Stimulated activated CD8-positive, alpha-beta memory T cell treated with anti-CD3 and anti-CD28 coated beads, Interleukin-7, amount 100 ng/mL, for 4 hours (primary cell): ENCODE results near the gene DBNDD2.

ENCODE experiments used
- DNase-seq, 2 donors: peaks; one replicate each; pipeline ENCODE4 v3.0.0-alpha.2; 2020; ENCODE audit warnings: low read depth in 2 of 2

DBNDD2 gene

DNA sequence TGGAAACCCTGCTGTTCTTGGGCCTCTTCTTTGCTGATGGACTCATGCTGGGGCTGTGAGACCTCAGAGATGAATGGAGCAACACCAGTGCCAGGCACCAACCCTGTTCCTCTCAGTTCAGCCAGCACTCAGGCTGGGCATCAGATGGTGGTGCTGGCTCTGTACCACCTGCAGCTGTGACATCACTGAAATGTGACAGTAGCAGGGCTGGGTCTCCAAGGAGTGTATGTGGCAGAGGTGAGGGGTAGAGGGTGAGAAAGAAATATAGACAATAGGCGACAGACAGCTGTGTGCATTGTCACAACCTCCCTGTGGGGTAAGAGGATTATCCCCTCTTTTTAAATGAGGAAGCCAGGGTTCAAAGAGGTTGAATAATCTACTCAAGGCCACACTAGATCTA lies 29.9 kb upstream of the DBNDD2 start, which contains the start of gene TP53TG5:
Gene TP53TG5 (minus strand): TSS at position 135 of the 400 bp plus-strand sequence. CDS start 89 bp downstream, at position 46.
- DNase-seq = no peak

DNA sequence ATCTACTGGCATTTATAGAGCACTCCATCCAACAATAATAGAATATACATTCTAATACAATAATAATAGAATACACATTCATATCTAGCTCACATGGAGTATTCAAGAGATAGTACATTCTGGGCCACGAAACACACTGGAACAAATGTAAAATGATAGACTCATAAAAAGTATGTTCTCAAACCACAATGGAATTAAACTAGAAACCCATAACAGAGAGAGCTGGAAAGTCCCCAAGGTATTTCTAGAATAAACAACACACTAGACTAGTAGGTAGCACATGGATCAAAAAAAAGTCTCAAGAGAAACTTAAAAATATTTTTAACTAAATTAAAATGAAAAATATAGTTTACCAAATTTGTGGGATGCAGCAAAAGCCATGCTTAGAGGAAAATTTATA lies 20.8 kb upstream of the DBNDD2 start:
- DNase-seq = no peak

DNA sequence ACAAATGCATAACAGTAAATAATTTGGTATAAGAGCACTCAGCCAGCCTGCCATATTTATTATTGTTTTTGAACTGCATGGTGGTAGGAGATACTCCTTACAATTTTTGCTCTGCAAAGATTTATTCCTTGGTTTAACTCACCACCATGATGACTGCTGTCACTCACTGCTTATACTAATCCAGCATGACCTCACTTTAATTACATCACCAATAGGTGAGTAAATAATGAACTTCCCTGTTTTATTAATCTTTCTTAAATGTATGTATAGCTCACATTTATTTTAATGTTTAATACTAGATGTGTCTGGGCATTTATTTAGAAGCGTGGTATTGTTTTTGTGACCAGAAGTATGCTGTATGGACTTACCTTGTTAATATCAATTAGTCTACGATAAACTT lies 17.2 kb upstream of the DBNDD2 start:
- no peak for DNase-seq

DNA sequence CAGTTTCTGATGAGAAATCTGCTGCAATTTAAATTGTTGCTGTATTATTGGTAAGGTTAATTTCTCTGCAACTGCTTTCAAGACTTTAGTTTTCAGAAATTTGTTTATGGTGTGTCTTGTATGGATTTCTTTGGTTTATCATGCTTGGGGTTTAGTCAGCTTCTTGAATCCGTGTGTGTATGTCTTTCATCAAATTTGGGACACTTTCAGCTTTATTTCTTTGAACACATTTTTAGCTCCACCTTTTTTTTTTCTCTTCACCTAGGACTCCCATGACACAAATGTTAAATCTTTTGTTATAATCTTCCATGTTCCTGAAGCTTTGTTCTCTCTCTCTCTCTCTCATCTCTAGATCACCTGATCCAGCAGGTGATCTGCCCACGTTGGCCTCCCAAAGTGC lies 16.5 kb upstream of the DBNDD2 start:
- DNase-seq = no peak

DNA sequence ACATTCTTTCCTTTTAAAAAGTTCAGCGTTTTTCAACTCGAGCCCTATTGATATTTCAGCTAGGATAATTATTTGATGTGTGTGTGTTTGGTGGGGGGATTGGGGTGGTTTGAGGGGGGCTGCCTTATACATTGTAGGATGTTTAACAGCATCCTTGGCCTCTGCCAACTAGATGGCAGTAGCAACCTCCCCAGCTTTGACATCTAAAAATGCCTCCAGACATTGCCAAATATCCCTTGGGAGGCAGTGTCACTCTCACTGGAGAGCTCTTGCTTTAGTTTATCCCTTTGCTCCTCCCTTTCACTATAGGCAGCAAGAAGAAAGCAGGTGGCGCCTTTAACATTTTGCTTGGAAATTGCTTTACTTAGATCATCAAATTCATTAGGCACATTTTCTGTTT lies 15.4 kb upstream of the DBNDD2 start:
- no peak for DNase-seq

DNA sequence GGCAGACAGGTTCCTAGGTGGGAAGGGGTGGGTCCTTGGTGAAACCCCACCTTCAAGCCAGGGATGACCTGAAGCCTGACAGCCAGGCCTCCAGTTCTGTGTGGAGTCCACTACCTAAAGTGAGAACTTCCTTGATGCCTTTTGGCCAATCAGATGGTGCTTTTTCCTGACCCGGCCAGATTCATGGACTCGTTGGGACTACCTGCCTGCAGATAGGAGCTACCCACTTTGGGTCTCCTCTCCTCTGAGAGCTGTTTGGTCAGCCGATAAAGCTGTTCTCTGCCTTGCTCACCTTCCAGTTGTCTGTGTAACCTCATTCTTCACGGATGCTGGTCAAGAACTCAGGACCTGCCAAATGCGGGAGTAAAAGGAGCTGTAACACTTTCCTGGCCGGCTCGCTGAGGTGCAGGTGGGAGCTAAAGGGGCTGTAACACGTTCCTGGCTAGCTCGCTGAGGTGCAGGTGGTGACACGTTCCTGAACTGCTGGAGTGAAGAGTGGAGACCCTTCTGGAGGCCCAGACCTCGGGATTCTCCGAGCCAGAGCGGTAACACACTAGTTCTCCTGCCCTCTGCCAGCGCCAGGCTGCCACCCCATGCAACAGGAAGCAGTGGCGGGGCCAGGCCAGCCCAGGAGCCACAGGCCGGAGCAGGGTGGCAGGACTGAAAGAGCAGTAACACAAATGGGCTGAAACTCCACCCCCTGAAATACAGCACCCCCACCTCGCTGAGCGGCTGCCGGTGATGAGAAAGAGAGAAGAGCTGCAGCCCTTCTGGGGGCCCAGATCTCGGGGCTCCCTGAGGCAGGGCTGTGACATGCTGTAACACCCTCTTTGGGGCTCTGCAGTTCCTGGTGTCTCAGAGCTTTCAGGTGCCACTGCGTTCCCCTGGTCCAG lies 13.6 kb upstream of the DBNDD2 start:
- no peak for DNase-seq

DNA sequence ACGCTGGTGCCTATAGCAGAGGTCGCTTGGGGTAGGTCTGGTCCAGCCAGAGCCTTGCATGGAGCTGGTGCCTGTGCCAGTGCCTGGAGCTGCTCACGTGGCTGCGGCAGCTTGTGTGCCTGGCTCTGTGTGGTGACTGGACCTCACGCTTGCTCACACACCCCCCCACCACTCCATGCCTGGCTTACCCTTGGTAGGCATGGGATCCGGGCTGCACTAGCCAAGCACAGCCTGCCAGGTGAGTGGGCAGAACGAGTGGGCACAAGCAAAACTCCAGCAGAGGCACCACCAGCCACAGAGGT lies 13.0 kb upstream of the DBNDD2 start:
- no peak for DNase-seq

DNA sequence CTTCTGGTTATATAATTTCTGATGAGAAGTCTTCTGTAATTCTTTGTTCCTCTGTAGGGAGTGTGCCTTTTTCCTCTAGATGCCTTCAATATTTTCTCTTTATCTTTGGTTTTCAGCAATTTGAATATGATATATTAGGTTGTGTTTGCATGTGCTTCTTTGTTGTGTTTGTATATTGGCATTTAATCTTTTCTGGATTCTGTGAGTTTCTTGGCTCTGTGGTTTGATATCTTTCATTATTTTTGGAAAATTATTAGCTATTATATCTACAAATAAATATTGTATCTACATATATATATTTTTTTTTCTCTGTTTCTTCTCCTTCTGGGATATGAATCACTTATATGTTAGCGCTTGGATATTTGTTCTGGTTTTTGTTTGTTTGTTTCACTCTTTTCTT lies 9.1 kb upstream of the DBNDD2 start:
- no peak for DNase-seq

DNA sequence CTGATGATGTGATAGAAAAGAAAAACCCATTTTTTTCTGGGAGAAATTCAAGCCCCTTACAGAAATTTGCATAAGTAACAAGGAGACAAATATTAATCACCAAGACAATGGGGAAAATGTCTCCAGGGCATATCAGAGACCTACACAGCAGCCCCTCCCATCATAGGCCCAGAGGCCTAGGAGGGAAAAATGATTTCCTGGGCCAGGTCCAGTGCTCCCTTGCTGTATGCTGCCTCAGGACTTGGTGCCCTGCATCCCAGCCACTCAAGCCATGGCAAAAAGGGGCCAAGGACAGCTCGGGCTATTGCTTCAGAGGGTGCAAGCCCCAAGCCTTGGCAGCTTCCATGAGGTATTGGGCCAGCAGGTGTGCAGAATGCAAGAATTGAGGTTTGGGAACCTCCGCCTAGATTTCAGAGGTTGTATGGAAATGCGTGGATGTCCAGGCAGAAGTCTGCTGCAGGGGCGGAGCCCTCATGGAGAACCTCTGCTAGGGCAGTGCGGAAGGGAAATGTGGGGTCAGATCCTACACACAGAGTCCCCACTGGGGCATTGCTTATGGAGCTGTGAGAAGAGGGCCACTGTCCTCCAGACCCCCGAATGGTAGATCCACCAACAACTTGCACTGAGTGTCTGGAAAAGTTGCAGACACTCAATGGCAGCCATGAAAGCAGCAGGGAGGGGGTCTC lies 7.6 kb upstream of the DBNDD2 start:
- no peak for DNase-seq

DNA sequence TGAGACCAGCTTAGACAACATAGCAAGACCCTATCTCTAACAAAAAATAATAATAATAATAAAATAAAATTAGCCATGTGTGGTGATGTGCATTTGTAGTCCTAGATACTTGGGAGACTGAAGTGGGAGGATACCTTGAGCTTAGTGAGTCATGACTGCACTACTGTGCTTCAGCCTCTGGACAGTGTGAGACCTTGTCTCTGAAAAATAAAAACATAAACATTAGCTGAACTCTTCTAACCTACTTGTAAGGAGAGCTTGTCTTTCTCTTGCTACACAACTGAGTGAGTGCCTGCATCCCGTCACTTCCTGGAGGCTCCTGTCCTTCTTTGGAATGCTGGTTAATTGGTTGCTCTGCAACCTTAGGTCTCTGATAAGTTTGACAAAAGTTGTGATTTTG lies 5.1 kb upstream of the DBNDD2 start:
- no peak for DNase-seq

DNA sequence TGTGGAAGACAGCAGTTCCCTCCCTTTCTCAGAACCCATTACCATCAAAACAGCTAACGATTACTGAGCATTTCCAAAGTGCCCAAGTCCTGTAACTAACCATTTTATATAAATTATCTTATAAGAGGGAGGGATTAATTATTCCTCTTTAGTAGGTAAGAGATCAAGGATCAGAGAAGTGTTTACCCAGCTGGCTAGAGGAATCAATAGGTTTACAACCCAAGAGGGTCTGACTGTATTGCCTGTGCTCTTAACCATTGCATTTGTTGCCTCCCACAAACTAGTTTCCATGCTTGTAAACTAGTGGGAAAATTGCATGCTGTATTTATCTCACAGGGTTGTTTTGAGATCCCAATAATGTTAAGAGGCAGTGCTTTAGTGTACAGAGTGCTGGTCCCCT lies 3.7 kb upstream of the DBNDD2 start:
- DNase-seq = no peak

DNA sequence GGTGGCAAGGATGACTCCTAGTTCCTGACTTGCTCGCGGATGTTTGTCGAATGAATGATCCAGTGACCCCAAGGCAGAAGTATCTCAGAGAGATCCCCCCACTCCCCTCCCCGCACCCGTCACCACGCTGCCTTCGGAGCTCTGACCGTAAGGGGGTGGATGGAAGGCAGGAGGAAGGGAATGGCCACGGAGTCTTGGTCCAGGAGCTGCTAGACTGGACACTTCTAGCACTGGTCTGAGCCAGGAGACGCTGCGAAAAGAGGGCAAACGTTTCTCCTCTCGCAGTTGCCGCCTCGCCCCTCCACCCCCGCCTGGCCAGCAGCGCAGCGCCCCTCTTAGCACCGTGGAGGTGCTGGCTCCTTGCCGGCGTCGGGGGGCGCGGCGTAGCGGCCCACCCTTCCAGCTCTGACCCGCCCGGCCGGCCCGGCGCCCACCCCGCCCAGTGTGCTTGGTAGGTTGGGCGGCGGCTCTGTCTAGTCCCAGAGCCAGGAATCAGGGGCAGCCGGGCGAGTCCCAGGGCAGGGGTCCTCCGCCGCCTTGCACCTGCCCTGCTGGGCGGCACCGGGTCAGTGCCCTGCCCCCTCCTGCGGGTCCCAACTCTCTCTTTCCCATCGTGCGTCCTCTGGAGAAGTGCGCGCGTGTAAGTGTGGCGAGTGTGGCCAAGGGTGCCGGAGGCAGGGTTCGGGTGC lies 2.4 kb upstream of the DBNDD2 start:
- peak in 1 of 2 donors; percentile 8 for DNase-seq

DNA sequence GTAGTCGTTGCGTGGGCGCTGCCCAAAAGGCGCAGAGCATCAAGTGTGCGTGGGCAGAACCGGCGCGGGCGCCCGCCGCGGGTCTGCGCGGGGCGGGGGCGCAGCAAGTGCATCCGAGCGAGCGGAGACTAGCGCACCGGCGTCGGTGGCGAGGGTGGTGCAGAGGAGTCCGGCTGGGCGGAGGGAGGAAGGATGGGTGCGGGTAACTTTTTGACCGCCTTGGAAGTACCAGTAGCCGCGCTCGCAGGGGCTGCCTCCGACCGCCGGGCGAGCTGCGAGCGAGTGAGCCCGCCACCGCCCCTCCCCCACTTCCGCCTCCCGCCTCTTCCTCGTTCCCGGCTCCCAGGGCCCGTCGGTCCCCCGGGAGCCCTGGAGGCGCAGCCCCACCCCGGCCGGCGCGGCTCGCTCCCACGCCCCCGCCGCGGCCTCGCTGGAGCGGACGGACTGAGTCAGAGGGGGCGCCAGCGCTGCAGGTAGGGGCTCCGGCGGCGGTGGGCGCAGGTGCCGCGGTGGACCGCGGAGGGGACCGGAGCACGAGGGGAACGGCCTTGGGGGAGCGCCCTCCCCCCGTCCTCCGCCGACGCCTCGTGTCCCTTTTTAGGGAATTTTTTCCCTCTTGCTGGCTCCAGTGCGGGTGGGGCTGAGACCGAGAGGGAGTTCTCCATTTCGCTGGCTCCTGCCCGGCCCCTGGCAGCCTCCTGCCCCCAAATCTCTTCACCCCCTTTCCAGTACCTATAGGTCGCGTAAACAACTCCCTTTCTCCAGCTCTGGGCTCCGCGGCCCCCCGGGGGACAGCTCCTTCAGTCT lies 1.6 kb upstream of the DBNDD2 start:
- peak; percentile 30 to 66 for DNase-seq

DNA sequence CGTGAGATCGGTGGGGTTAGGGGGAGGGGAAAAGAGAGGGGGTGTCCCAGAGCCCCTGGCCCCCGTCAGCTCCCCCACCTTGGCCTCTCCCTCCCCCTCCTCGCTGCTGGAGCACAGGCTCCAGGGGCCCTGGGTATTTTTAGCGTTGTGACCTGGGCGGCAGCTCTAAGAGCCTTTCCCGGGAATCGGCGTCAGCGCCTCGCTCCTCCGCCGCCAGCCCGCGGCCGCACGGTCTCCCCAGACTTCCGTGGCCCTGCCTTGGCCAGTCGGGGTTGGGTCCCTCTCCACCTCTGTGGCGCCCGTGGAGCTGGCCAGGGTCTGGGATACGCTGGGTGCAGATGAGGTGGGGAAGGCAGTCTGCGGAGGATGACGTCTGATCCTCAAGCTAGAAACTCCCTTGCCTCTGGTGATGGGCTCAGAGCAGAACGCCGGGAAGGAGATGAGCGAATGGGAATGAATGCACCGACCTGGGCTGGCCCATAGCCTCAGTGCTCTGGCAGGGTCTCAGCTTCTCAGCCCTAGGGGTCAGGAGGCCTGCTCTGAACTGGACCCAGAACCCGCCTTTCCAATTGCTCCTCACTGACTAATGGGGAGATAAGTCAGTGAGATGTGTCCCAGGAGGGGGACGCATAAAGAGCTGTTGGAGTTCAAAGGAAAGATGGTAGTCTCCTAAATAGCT lies 883 bp upstream of the DBNDD2 start:
- no peak for DNase-seq

DNA sequence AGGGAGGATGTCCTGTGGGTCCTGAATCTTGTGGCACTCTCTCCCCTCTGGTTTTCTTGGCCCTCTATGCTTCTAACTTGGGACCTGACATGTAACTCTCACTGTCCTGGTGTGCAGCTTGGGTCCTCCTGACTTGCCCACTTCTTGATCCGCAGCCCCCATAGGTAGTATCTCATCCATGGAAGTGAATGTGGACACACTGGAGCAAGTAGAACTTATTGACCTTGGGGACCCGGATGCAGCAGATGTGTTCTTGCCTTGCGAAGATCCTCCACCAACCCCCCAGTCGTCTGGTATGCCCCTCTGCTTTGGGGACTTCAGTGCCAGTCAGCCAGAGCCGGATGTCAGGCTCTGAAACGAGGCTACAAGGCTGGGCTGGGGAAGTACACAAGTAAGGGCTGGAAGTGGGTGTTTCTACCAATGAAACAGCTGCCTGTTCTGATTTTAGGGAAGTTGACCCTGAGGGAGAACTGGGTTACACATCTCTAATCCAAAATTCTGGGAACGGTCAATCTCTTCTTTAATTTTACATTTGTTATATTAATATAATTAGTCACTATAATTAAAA lies 641 bp downstream of the DBNDD2 start:
- no peak for DNase-seq

DNA sequence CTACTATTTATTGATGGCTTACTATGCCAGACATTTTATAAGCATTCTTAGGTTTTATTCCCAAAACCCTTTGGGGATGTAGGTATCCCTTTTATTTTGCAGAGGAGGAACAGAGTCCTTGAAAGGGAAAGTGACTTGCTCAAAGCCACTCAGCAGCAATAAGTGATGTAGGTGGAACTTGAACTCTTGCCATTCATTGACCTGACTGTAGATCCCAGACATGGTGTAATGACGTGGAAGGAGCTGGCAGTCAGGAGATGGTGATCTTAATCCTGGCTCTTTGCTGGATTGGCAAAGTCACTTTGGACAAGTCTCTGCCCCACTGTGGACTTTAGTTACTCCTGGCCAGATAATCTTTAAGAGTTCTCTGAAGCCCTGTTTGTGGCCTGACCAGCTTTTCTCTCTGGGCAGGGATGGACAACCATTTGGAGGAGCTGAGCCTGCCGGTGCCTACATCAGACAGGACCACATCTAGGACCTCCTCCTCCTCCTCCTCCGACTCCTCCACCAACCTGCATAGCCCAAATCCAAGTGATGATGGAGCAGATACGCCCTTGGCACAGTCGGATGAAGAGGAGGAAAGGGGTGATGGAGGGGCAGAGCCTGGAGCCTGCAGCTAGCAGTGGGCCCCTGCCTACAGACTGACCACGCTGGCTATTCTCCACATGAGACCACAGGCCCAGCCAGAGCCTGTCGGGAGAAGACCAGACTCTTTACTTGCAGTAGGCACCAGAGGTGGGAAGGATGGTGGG lies 1.6 kb downstream of the DBNDD2 start:
- no peak for DNase-seq

DNA sequence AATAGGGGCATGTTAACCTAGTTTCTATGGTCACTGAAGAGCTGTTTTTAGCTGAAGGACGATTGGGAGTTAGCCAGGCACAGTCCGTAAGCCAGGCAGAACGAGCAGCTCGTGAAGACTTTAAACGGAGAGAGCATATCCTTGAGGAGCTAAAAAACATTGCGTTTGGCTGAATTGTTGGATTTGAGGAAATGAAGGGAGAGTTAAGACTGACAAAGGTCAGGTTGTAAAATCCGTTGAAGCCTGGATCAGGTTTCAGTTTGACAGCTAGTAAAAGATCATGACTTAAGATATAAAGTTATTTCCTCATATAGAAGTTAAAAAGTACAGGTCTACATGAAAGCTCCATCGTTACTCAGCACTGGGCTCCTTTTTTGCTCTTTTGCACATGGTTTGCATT lies 2.8 kb downstream of the DBNDD2 start:
- DNase-seq = no peak

DNA sequence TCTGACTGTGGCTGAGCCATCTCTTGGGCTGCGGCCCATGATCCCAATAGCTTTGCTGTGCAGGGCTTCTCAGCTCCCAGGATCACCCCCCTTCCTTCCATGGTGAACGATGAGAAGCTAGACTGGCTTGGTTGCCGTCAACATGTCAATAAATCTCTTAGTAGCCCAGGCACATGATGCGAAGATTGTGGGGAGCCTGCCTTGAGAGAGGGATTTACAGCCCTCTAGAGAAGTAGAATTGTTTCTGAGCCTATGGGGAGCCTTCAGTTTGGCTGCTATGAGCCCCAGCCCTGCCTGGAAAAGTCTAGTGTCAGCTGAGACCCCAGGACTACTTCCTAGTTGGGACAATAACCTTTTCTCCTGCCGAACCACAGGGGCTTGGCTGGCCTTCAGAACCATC lies 4.6 kb downstream of the DBNDD2 start:
- no peak for DNase-seq

DNA sequence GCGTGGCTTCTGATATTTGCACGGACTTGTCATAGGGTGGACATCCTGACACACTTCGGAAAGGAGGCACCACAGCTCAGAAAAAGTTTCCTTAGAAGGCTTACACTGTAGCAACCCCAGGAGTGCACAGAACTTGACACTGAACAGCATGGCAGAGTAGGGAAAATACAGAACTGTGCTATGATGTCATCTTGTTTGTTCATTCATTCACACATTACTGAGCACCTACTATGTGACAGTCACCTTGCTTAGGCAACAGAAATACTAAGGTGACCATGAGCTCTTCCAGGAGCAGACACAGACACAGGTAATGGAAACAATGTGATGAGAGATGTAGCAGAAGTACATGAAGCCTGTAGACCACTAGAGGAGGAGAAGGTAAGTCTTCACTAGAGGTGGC lies 5.4 kb downstream of the DBNDD2 start:
- DNase-seq = no peak
